ENCODE measurements around the gene ITPR2.

DNA sequence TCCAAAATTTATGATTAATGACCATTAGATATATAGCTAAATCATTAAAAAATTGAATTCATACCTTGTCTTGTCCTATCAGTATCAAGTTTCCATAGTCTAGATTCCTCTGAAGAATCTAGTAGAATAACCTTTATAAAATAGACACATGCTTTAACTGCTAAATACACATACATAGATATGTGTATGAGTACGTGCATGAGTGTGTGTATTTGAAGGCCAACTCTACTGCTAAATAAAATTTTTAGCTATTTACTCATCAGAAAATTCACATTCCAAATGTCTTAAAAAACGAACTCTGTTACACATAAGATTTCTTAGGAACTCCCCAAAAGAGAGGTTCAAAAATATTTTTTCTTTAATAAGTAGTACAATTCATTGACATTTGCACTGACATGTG is 404.6 kb downstream of the ITPR2 start:
- TF ChIP-seq POLR2A (IDR thresholded peaks at IDR 0.05; ENCODE audit: low read depth, low read length) (no peak), TAF1 (IDR thresholded peaks at IDR 0.05; ENCODE audit: low read depth, low read length) (no peak), POU2F2 (IDR thresholded peaks at IDR 0.05; ENCODE audit: low read depth, low read length) (no peak)

Data from GM12891 (cell line).